ENCODE data around the gene COL1A2.

COL1A2 gene

GRCh38 chr7:94476251-94476840, 81.7 kb downstream of the COL1A2 start:
- no peak for DNase-seq
- Histone ChIP-seq H3K4me3 (ENCODE audit: low read depth, low read length) (no peak overlapping the region), H3K27me3 (ENCODE audit: insufficient read depth, low read depth, severe bottlenecking) (no peaks in the 10 kb centered on the region), H3K27ac (no peak overlapping the region), H3K9me3 (ENCODE audit: severe bottlenecking) (no peaks in the 10 kb centered on the region), H3K36me3 (no peaks in the 10 kb centered on the region)
- no peak for TF ChIP-seq CTCF (IDR thresholded peaks at IDR 0.05; ENCODE audit: low read depth, low read length)

GRCh38 chr7:94477878-94478277, 83.2 kb downstream of the COL1A2 start:
- Histone ChIP-seq H3K27ac (no peak overlapping the region), H3K36me3 (no peaks in the 10 kb centered on the region), H3K27me3 (ENCODE audit: insufficient read depth, low read depth, severe bottlenecking) (no peaks in the 10 kb centered on the region), H3K9me3 (ENCODE audit: severe bottlenecking) (no peaks in the 10 kb centered on the region), H3K4me3 (ENCODE audit: low read depth, low read length) (no peak overlapping the region)
- DNase-seq, result no peak
- TF ChIP-seq CTCF (IDR thresholded peaks at IDR 0.05; ENCODE audit: low read depth, low read length), result no peak

- no peak for DNase-seq
- Histone ChIP-seq H3K27me3 (ENCODE audit: insufficient read depth, low read depth, severe bottlenecking) (no peaks in the 10 kb centered on the region), H3K36me3 (no peaks in the 10 kb centered on the region), H3K27ac (no peak overlapping the region), H3K9me3 (ENCODE audit: severe bottlenecking) (no peaks in the 10 kb centered on the region), H3K4me3 (ENCODE audit: low read depth, low read length) (no peak overlapping the region)
- TF ChIP-seq CTCF (IDR thresholded peaks at IDR 0.05; ENCODE audit: low read depth, low read length), result no peak
Measured at GRCh38 chr7:94478648-94479214, 84.0 kb downstream of the COL1A2 start.

All from WERI-Rb-1 (cell line).